Measurements from ENCODE around the gene GHITM.
A peak's percentile ranks its signal among the peaks of the same experiment; 100 is the strongest.

The GHITM gene

GRCh38 chr10:84195044-84195830, 55.9 kb downstream of the GHITM start:
- Histone ChIP-seq H3K4me3 (ENCODE audit: low read length) (no peak overlapping the region; the same call in 1 of the 2 replicates), H3K27ac (ENCODE audit: low read depth, low read length) (no peak overlapping the region), H3K27me3 (ENCODE audit: control insufficient read depth, low read length) (peaks cover 53% of the 10 kb centered on the region), H3K79me2 (ENCODE audit: control insufficient read depth, low read length) (no peaks in the 10 kb centered on the region), H3K4me2 (ENCODE audit: low read length) (peak overlapping the region; percentile 62; the same call in 1 of the 2 replicates), H3K9me2 (replicated peaks; ENCODE audit: control insufficient read depth, low read length) (no peaks in the 10 kb centered on the region), H3F3A (ENCODE audit: control insufficient read depth, insufficient read depth) (no peaks in the 10 kb centered on the region), H4K20me1 (ENCODE audit: control insufficient read depth, insufficient read depth, low read depth, low read length) (no peaks in the 10 kb centered on the region), H3K4me1 (ENCODE audit: control insufficient read depth, low read length) (peaks cover 4% of the 10 kb centered on the region; the same call in 1 of the 2 replicates), H3K9me3 (ENCODE audit: control insufficient read depth, insufficient read depth, low read length) (no peaks in the 10 kb centered on the region), H3K36me3 (ENCODE audit: control insufficient read depth, low read length) (no peaks in the 10 kb centered on the region)
- TF ChIP-seq EZH2phosphoT487 (IDR thresholded peaks at IDR 0.05; ENCODE audit: borderline replicate concordance, low read length) = no peak
- no peak for TF ChIP-seq CTCF (IDR thresholded peaks at IDR 0.05; ENCODE audit: low read depth, low read length, poor library complexity, severe bottlenecking)

GRCh38 chr10:84196083-84196482, 56.8 kb downstream of the GHITM start:
- no peak overlapping the region for H3K4me2 ChIP-seq (ENCODE audit: low read length)
- H3K27me3 ChIP-seq (ENCODE audit: control insufficient read depth, low read length) = peaks cover 53% of the 10 kb centered on the region
- peaks cover 4% of the 10 kb centered on the region; the same call in 1 of the 2 replicates for H3K4me1 ChIP-seq (ENCODE audit: control insufficient read depth, low read length)

GRCh38 chr10:84196941-84197340, 57.6 kb downstream of the GHITM start:
- Histone ChIP-seq H3K4me1 (ENCODE audit: control insufficient read depth, low read length) (peaks cover 4% of the 10 kb centered on the region; the same call in 1 of the 2 replicates), H3K79me2 (ENCODE audit: control insufficient read depth, low read length) (no peaks in the 10 kb centered on the region), H3K4me2 (ENCODE audit: low read length) (no peak overlapping the region), H3K27me3 (ENCODE audit: control insufficient read depth, low read length) (peaks cover 47% of the 10 kb centered on the region), H3F3A (ENCODE audit: control insufficient read depth, insufficient read depth) (no peaks in the 10 kb centered on the region), H3K36me3 (ENCODE audit: control insufficient read depth, low read length) (no peaks in the 10 kb centered on the region), H4K20me1 (ENCODE audit: control insufficient read depth, insufficient read depth, low read depth, low read length) (no peaks in the 10 kb centered on the region), H3K9me3 (ENCODE audit: control insufficient read depth, insufficient read depth, low read length) (no peaks in the 10 kb centered on the region), H3K27ac (ENCODE audit: low read depth, low read length) (no peak overlapping the region), H3K9me2 (replicated peaks; ENCODE audit: control insufficient read depth, low read length) (no peaks in the 10 kb centered on the region), H3K4me3 (ENCODE audit: low read length) (no peak overlapping the region)
- TF ChIP-seq EZH2phosphoT487 (IDR thresholded peaks at IDR 0.05; ENCODE audit: borderline replicate concordance, low read length) = no peak
- no peak for TF ChIP-seq CTCF (IDR thresholded peaks at IDR 0.05; ENCODE audit: low read depth, low read length, poor library complexity, severe bottlenecking)

More at GRCh38 chr10:84196083-84196482, 56.8 kb downstream of the GHITM start:
- Histone ChIP-seq H3K4me3 (ENCODE audit: low read length) (no peak overlapping the region), H3K36me3 (ENCODE audit: control insufficient read depth, low read length) (no peaks in the 10 kb centered on the region), H3F3A (ENCODE audit: control insufficient read depth, insufficient read depth) (no peaks in the 10 kb centered on the region), H3K27ac (ENCODE audit: low read depth, low read length) (no peak overlapping the region), H4K20me1 (ENCODE audit: control insufficient read depth, insufficient read depth, low read depth, low read length) (no peaks in the 10 kb centered on the region), H3K9me2 (replicated peaks; ENCODE audit: control insufficient read depth, low read length) (no peaks in the 10 kb centered on the region), H3K9me3 (ENCODE audit: control insufficient read depth, insufficient read depth, low read length) (no peaks in the 10 kb centered on the region), H3K79me2 (ENCODE audit: control insufficient read depth, low read length) (no peaks in the 10 kb centered on the region)
- TF ChIP-seq EZH2phosphoT487 (IDR thresholded peaks at IDR 0.05; ENCODE audit: borderline replicate concordance, low read length) (no peak), CTCF (IDR thresholded peaks at IDR 0.05; ENCODE audit: low read depth, low read length, poor library complexity, severe bottlenecking) (no peak)
